ENCODE data around the gene MEIS3.

GRCh38 chr19:47370045-47370611 is 49.2 kb downstream of the MEIS3 start:
- TF ChIP-seq ETS1 (conservative IDR thresholded peaks at IDR 0.05; ENCODE audit: control insufficient read depth, low read depth, low read length) (no peak), SMARCB1 (IDR thresholded peaks at IDR 0.05; ENCODE audit: insufficient read length, low read depth) (no peak), FOXA1 (IDR thresholded peaks at IDR 0.05; ENCODE audit: borderline replicate concordance) (no peak), POLR2A (conservative IDR thresholded peaks at IDR 0.05) (no peak), ZNF561 (CRISPR knock-in tag; conservative IDR thresholded peaks at IDR 0.05) (no peak), FUS (optimal IDR thresholded peaks at IDR 0.05; ENCODE audit: low read depth, low read length) (no peak), RAD21 (CRISPR knock-in tag; conservative IDR thresholded peaks at IDR 0.05 in 1 of 2, IDR thresholded peaks at IDR 0.05 in 1 of 2) (no peak), HNRNPH1 (optimal IDR thresholded peaks at IDR 0.05; ENCODE audit: low read depth, low read length) (no peak), GTF2F1 (IDR thresholded peaks at IDR 0.05; ENCODE audit: low read depth, low read length) (no peak), IFI16 (CRISPR knock-in tag; IDR thresholded peaks at IDR 0.05) (no peak), POLR2AphosphoS5 (IDR thresholded peaks at IDR 0.05; ENCODE audit: control insufficient read depth, insufficient read depth, low read depth, low read length) (no peak), NFYB (IDR thresholded peaks at IDR 0.05; ENCODE audit: extremely low read depth, insufficient read length) (no peak)
- TF ChIP-seq, protein P1, sequence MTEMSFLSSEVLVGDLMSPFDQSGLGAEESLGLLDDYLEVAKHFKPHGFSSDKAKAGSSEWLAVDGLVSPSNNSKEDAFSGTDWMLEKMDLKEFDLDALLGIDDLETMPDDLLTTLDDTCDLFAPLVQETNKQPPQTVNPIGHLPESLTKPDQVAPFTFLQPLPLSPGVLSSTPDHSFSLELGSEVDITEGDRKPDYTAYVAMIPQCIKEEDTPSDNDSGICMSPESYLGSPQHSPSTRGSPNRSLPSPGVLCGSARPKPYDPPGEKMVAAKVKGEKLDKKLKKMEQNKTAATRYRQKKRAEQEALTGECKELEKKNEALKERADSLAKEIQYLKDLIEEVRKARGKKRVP (CRISPR knock-in tag; IDR thresholded peaks at IDR 0.05), result no peak
